ENCODE data around the gene ACSF2. TPM values are rescaled to one million over a fixed set of nuclear protein-coding genes. Genes with fewer than 3 reads are reported as not detected.

Gene ACSF2
- total and polyA plus RNA-seq, 2 of the 13 experiments (the other 11 are each of a cell fraction or from before 2014, with no cell fraction given), result 87.3 to 109 TPM

DNA sequence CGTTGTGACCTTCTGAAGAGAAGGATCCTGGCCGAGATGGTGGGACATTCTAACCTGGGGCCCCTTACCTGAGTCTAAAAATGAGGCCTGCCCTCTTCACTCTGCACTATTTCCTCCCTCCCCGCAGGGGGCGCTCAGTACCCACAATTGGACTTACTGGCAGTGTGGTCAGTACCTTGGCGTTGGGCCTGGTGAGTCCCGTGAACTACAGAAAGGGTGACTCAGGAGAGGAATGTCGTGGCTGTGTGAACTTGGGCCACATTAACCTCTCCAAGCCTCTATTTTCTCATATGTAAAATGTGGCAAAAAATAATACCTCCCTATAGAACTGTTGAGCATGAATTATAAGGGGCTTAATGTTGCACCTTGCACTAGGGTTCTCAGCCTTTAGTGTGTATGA, 56.5 kb downstream of the ACSF2 start (continued):
- TF ChIP-seq EZH2 (conservative IDR thresholded peaks at IDR 0.05; ENCODE audit: low read depth, low read length) (no peak), SP1 (IDR thresholded peaks at IDR 0.05) (no peak), SP1 (CRISPR knock-in tag; IDR thresholded peaks at IDR 0.05) (no peak), ZNF7 (CRISPR knock-in tag; IDR thresholded peaks at IDR 0.05) (no peak), ZFP36L1 (CRISPR knock-in tag; IDR thresholded peaks at IDR 0.05) (no peak), ZNF430 (CRISPR knock-in tag; IDR thresholded peaks at IDR 0.05) (no peak), ZNF510 (CRISPR knock-in tag; IDR thresholded peaks at IDR 0.05; ENCODE audit: low read depth) (no peak), ZNF879 (CRISPR knock-in tag; IDR thresholded peaks at IDR 0.05) (no peak), ZNF547 (CRISPR knock-in tag; IDR thresholded peaks at IDR 0.05) (no peak), HNRNPUL1 (IDR thresholded peaks at IDR 0.05; ENCODE audit: low read depth, low read length) (no peak), HOXD1 (CRISPR knock-in tag; IDR thresholded peaks at IDR 0.05) (no peak), ZNF773 (CRISPR knock-in tag; IDR thresholded peaks at IDR 0.05; ENCODE audit: borderline replicate concordance) (no peak), ELF1 (CRISPR knock-in tag; IDR thresholded peaks at IDR 0.05) (no peak), MTA1 (CRISPR knock-in tag; IDR thresholded peaks at IDR 0.05; ENCODE audit: borderline replicate concordance) (no peak), GTF2F1 (IDR thresholded peaks at IDR 0.05; ENCODE audit: low read length) (no peak), HMG20A (CRISPR knock-in tag; IDR thresholded peaks at IDR 0.05; ENCODE audit: borderline replicate concordance) (peak; percentile 44; the same call in 1 of the 2 replicates), MAFG (CRISPR knock-in tag; IDR thresholded peaks at IDR 0.05) (no peak)
- TF ChIP-seq, protein P1, sequence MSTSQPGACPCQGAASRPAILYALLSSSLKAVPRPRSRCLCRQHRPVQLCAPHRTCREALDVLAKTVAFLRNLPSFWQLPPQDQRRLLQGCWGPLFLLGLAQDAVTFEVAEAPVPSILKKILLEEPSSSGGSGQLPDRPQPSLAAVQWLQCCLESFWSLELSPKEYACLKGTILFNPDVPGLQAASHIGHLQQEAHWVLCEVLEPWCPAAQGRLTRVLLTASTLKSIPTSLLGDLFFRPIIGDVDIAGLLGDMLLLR (CRISPR knock-in tag; IDR thresholded peaks at IDR 0.05), result no peak
- TF ChIP-seq, protein P2, sequence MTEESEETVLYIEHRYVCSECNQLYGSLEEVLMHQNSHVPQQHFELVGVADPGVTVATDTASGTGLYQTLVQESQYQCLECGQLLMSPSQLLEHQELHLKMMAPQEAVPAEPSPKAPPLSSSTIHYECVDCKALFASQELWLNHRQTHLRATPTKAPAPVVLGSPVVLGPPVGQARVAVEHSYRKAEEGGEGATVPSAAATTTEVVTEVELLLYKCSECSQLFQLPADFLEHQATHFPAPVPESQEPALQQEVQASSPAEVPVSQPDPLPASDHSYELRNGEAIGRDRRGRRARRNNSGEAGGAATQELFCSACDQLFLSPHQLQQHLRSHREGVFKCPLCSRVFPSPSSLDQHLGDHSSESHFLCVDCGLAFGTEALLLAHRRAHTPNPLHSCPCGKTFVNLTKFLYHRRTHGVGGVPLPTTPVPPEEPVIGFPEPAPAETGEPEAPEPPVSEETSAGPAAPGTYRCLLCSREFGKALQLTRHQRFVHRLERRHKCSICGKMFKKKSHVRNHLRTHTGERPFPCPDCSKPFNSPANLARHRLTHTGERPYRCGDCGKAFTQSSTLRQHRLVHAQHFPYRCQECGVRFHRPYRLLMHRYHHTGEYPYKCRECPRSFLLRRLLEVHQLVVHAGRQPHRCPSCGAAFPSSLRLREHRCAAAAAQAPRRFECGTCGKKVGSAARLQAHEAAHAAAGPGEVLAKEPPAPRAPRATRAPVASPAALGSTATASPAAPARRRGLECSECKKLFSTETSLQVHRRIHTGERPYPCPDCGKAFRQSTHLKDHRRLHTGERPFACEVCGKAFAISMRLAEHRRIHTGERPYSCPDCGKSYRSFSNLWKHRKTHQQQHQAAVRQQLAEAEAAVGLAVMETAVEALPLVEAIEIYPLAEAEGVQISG (CRISPR knock-in tag; IDR thresholded peaks at IDR 0.05), result peak; percentile 97
- TF ChIP-seq, protein P3, sequence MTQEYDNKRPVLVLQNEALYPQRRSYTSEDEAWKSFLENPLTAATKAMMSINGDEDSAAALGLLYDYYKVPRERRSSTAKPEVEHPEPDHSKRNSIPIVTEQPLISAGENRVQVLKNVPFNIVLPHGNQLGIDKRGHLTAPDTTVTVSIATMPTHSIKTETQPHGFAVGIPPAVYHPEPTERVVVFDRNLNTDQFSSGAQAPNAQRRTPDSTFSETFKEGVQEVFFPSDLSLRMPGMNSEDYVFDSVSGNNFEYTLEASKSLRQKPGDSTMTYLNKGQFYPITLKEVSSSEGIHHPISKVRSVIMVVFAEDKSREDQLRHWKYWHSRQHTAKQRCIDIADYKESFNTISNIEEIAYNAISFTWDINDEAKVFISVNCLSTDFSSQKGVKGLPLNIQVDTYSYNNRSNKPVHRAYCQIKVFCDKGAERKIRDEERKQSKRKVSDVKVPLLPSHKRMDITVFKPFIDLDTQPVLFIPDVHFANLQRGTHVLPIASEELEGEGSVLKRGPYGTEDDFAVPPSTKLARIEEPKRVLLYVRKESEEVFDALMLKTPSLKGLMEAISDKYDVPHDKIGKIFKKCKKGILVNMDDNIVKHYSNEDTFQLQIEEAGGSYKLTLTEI (CRISPR knock-in tag; conservative IDR thresholded peaks at IDR 0.05), result no peak
- TF ChIP-seq, protein P4, sequence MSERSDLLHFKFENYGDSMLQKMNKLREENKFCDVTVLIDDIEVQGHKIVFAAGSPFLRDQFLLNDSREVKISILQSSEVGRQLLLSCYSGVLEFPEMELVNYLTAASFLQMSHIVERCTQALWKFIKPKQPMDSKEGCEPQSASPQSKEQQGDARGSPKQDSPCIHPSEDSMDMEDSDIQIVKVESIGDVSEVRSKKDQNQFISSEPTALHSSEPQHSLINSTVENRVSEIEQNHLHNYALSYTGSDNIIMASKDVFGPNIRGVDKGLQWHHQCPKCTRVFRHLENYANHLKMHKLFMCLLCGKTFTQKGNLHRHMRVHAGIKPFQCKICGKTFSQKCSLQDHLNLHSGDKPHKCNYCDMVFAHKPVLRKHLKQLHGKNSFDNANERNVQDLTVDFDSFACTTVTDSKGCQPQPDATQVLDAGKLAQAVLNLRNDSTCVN (CRISPR knock-in tag; IDR thresholded peaks at IDR 0.05; ENCODE audit: borderline replicate concordance), result peak; percentile 80; the same call in 1 of the 2 replicates
- TF ChIP-seq, protein P5, sequence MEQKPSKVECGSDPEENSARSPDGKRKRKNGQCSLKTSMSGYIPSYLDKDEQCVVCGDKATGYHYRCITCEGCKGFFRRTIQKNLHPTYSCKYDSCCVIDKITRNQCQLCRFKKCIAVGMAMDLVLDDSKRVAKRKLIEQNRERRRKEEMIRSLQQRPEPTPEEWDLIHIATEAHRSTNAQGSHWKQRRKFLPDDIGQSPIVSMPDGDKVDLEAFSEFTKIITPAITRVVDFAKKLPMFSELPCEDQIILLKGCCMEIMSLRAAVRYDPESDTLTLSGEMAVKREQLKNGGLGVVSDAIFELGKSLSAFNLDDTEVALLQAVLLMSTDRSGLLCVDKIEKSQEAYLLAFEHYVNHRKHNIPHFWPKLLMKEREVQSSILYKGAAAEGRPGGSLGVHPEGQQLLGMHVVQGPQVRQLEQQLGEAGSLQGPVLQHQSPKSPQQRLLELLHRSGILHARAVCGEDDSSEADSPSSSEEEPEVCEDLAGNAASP (CRISPR knock-in tag; IDR thresholded peaks at IDR 0.05; ENCODE audit: borderline replicate concordance), result peak; percentile 81
- TF ChIP-seq, protein P6, sequence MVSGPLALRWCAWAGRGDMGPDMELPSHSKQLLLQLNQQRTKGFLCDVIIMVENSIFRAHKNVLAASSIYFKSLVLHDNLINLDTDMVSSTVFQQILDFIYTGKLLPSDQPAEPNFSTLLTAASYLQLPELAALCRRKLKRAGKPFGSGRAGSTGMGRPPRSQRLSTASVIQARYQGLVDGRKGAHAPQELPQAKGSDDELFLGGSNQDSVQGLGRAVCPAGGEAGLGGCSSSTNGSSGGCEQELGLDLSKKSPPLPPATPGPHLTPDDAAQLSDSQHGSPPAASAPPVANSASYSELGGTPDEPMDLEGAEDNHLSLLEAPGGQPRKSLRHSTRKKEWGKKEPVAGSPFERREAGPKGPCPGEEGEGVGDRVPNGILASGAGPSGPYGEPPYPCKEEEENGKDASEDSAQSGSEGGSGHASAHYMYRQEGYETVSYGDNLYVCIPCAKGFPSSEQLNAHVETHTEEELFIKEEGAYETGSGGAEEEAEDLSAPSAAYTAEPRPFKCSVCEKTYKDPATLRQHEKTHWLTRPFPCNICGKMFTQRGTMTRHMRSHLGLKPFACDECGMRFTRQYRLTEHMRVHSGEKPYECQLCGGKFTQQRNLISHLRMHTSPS (CRISPR knock-in tag; IDR thresholded peaks at IDR 0.05; ENCODE audit: low read depth), result no peak

Measured in HepG2 (cell line).